G401 (cell line): ENCODE measurements around the gene STK39. TPM values are rescaled to one million over a fixed set of nuclear protein-coding genes. Genes with fewer than 3 reads are reported as not detected.

Experiments
- DNase-seq: peaks from one replicate; pipeline ENCODE4 v3.0.0-alpha.2; 2015; ENCODE audit warnings: low spot score
- in situ Hi-C: cut with HindIII; loops from 2 replicates; pipeline ENCODE4 v1.10.0; 2016; ENCODE audit warnings: low sequenced_read_pairs, mixed read lengths
- total RNA-seq: library from RNA; depleted of rRNA; stranded (reverse); fragments of >200 nt; shearing (Covaris generic); gene quantifications from 2 replicates; pipeline ENCODE4 v1.2.3, GENCODE V29; 2014

Gene STK39
- total RNA-seq, 1 experiment from 2014 or later, result not detected

- DNase-seq, result no peak
- in situ Hi-C loops, result no loop called here
Observed at GRCh38 chr2:168189835-168190569, 57.4 kb downstream of the STK39 start.

- DNase-seq, result peak; percentile 93
- in situ Hi-C loops, result no loop called here
Observed at GRCh38 chr2:168188002-168188401, 59.4 kb downstream of the STK39 start.

- DNase-seq, result no peak
- in situ Hi-C loops, result no loop called here
Observed at GRCh38 chr2:168186452-168186851, 60.9 kb downstream of the STK39 start.

GRCh38 chr2:168185583-168186274 is 61.7 kb downstream of the STK39 start:
- in situ Hi-C loops, result no loop called here
- DNase-seq, result no peak

GRCh38 chr2:168184681-168185513 is 62.5 kb downstream of the STK39 start:
- in situ Hi-C loops, result no loop called here
- no peak for DNase-seq

- peak; percentile 89 for DNase-seq
- in situ Hi-C loops, result no loop called here
Observed at GRCh38 chr2:168183308-168183997, 63.9 kb downstream of the STK39 start.

- in situ Hi-C loops, result no loop called here
- no peak for DNase-seq
Observed at GRCh38 chr2:168182550-168183249, 64.7 kb downstream of the STK39 start.

- in situ Hi-C loops, result no loop called here
- no peak for DNase-seq
Observed at GRCh38 chr2:168181825-168182224, 65.6 kb downstream of the STK39 start.

- in situ Hi-C loops, result no loop called here
- no peak for DNase-seq
Observed at GRCh38 chr2:168180914-168181313, 66.5 kb downstream of the STK39 start.

- in situ Hi-C loops, result no loop called here
- DNase-seq, result no peak
Observed at GRCh38 chr2:168180483-168180882, 66.9 kb downstream of the STK39 start.

- in situ Hi-C loops, result no loop called here
- DNase-seq, result no peak
Observed at GRCh38 chr2:168179592-168179991, 67.8 kb downstream of the STK39 start.

- in situ Hi-C loops, result no loop called here
Observed at GRCh38 chr2:168178520-168179324, 68.7 kb downstream of the STK39 start.

GRCh38 chr2:168176402-168176801 is 71.0 kb downstream of the STK39 start:
- no peak for DNase-seq
- in situ Hi-C loops, result no loop called here

More at GRCh38 chr2:168178520-168179324, 68.7 kb downstream of the STK39 start:
- no peak for DNase-seq

- DNase-seq, result no peak
- in situ Hi-C loops, result no loop called here
Observed at GRCh38 chr2:168175469-168175868, 71.9 kb downstream of the STK39 start.

- in situ Hi-C loops, result no loop called here
- DNase-seq, result no peak
Observed at GRCh38 chr2:168174756-168175155, 72.6 kb downstream of the STK39 start.

GRCh38 chr2:168172071-168172470 is 75.3 kb downstream of the STK39 start:
- no peak for DNase-seq
- in situ Hi-C loops, result no loop called here

- no peak for DNase-seq
- in situ Hi-C loops, result no loop called here
Observed at GRCh38 chr2:168171059-168171762, 76.2 kb downstream of the STK39 start.
